Lower lobe of right lung (tissue), 2 donors: ENCODE measurements around the gene ZNF564. TPM values are rescaled to one million over a fixed set of nuclear protein-coding genes. Genes with fewer than 3 reads are reported as not detected.

Experiments
- ATAC-seq, 2 donors: fragments of 200-7000 bp; cut with Tn5 transposase; one replicate each; pipeline ENCODE4 v1.9.1; 2020 to 2022; ENCODE audit warnings: mild to moderate bottlenecking in 2 of 2, moderate library complexity in 2 of 2
- DNase-seq: peaks from one replicate; pipeline ENCODE4 v3.0.0-alpha.2; 2020
- H3K27ac ChIP-seq: fragments of 200-600 bp; one replicate; pipeline ENCODE4 v1.8.0; 2022
- H3K27me3 ChIP-seq: fragments of 200-600 bp; one replicate; pipeline ENCODE4 v1.8.0; 2022; ENCODE audit warnings: low read depth
- H3K36me3 ChIP-seq: fragments of 200-600 bp; one replicate; pipeline ENCODE4 v1.8.0; 2022; ENCODE audit warnings: mild to moderate bottlenecking
- H3K4me1 ChIP-seq: fragments of 200-600 bp; one replicate; pipeline ENCODE4 v1.8.0; 2022
- H3K4me3 ChIP-seq: fragments of 200-600 bp; one replicate; pipeline ENCODE4 v1.8.0; 2022; ENCODE audit warnings: mild to moderate bottlenecking
- H3K9me3 ChIP-seq: fragments of 200-600 bp; one replicate; pipeline ENCODE4 v1.8.0; 2022
- intact Hi-C: fragments of 100-400 bp; cut with DNase I; formaldehyde crosslinking; loops from one replicate; pipeline ENCODE4 v1.11.0; 2022
- total RNA-seq: library from RNA; stranded (reverse); fragmentation: NEBNext Ultra II Directional; extraction: Animal tissue kit (Norgen Biotek cat#: 25700); gene quantifications from one replicate; pipeline ENCODE4 v1.2.1, GENCODE V29; 2021
- TF ChIP-seq, protein P1 (sequence below): fragments of 200-600 bp; IDR thresholded peaks from one replicate; pipeline ENCODE4 v1.8.0; 2022; ENCODE audit warnings: antibody characterized with exemption, mild to moderate bottlenecking
- donor health status: DM: no; HTN: yes; CAD: no; lungs with severe emphysema.

The ZNF564 gene
- total RNA-seq, 1 donor from 2014 or later = 15.4 TPM

DNA sequence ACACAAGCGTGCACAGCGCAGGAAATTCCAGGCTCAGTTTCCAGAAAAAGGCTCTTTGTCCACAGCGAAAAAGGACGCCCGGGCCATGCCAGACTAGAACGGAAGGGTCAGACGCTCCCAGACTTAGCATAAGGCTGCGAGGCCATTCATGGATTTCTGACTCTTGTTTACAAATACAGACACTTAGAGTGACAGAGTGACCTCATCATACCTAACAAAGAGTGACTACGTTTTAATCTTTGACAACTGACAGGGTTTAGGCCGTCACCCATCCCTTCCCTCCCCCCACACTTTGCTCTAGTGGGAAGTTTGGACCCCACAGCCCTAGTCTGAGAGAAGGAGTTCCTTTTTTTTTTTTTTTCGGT is 66.2 kb downstream of the ZNF564 start:
- ATAC-seq (peak; percentile 53 to 55), DNase-seq (no peak)
- H3K4me3 ChIP-seq = peak overlapping the region; percentile 99
- H3K4me1 ChIP-seq = peaks cover 19% of the 10 kb centered on the region
- H3K36me3 ChIP-seq = no peaks in the 10 kb centered on the region
- H3K27me3 ChIP-seq = no peaks in the 10 kb centered on the region
- intact Hi-C loops = no loop called here
- no peaks in the 10 kb centered on the region for H3K9me3 ChIP-seq
- H3K27ac ChIP-seq = peak overlapping the region; percentile 81
- TF ChIP-seq, protein P1, sequence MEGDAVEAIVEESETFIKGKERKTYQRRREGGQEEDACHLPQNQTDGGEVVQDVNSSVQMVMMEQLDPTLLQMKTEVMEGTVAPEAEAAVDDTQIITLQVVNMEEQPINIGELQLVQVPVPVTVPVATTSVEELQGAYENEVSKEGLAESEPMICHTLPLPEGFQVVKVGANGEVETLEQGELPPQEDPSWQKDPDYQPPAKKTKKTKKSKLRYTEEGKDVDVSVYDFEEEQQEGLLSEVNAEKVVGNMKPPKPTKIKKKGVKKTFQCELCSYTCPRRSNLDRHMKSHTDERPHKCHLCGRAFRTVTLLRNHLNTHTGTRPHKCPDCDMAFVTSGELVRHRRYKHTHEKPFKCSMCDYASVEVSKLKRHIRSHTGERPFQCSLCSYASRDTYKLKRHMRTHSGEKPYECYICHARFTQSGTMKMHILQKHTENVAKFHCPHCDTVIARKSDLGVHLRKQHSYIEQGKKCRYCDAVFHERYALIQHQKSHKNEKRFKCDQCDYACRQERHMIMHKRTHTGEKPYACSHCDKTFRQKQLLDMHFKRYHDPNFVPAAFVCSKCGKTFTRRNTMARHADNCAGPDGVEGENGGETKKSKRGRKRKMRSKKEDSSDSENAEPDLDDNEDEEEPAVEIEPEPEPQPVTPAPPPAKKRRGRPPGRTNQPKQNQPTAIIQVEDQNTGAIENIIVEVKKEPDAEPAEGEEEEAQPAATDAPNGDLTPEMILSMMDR = no peak

DNA sequence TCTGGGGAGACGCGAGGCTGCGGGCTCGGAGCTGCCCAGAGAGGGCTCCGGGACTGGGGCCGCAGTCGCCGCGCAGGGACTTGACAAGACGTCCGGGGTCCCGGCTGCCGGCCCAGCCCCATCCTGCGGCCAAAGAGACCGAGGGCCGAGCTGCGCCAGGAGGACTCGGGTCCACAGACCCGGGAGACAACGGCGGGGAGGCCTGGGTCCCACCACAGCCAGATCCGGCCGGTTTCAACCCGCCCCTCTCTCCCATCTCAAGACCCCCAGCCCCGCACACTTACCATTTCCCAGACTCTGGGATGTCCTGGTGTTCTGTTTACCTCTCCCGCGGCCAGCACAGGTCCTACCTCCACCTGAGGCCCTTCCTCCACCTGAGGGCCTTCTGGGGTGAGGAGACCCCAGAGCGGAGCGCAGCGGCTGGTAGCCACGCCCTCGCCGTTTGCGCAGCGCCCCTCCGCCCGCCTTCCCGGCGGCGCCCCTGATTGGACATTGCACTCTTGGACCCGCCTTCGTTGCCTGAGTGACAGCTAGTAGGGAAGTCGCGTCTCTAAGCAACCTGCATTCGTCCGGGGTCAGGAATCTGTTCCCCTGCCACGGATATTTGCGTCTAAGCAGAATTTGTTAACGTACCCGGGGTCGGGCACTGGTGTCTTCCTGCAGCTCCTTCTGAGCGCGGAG is 66.8 kb downstream of the ZNF564 start, which contains the start of gene ZNF709:
ZNF709 (minus strand) TSS at position 446 of the 681 bp plus-strand sequence; CDS start at position 287, 159 bp downstream.
- intact Hi-C loops = no loop called here
- Histone ChIP-seq H3K9me3 (no peaks in the 10 kb centered on the region), H3K36me3 (no peaks in the 10 kb centered on the region), H3K4me3 (peak within 1 kb of the TSS; percentile 99), H3K27ac (peak within 1 kb of the TSS; percentile 81), H3K4me1 (peaks cover 19% of the 10 kb centered on the region), H3K27me3 (no peaks in the 10 kb centered on the region)
- peak; percentile 99 to 100 for ATAC-seq
- DNase-seq = peak; percentile 88
- TF ChIP-seq, protein P1 = no peak

DNA sequence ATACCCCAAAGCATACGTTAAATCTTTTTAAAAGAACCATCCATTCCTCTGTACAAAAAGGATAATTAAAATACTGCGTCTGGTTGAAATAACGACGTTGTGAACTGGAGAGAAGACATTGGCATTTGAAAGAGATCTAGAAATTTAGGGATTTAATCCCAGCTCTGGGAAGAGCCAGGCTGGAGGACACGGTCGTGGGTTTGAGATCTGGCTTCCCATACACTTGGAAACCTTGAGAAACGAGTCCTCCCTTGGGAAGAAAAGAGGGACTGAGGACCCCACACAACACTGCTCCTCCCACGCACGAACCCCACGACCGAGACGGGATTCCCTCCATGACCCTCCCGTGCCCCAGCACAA is 67.3 kb downstream of the ZNF564 start:
- Histone ChIP-seq H3K9me3 (no peaks in the 10 kb centered on the region), H3K36me3 (no peaks in the 10 kb centered on the region), H3K27ac (peak overlapping the region; percentile 81), H3K4me3 (peak overlapping the region; percentile 99), H3K27me3 (no peaks in the 10 kb centered on the region), H3K4me1 (peaks cover 19% of the 10 kb centered on the region)
- TF ChIP-seq, protein P1 = no peak
- ATAC-seq = no peak
- no peak for DNase-seq
- intact Hi-C loops = no loop called here

DNA sequence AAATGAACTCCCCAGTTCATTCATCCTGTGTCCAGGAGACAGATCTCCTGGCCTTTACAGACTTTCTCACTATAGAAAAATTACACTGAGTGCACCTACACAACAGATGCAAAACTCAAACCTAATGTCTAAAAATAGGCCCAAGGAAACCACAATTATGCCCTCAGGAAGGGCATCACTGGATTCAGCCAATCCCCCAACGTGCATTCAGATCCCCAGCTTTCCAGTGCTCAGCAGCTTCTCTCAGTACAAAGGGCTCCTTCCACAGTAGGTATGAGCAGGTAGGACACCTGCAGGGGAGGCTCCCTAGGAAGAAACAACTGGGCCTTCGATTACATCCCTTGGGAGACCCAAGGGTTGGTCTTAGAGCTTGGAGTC is 68.8 kb downstream of the ZNF564 start:
- Histone ChIP-seq H3K4me1 (peaks cover 19% of the 10 kb centered on the region), H3K9me3 (no peaks in the 10 kb centered on the region), H3K36me3 (no peaks in the 10 kb centered on the region), H3K4me3 (no peak overlapping the region), H3K27me3 (no peaks in the 10 kb centered on the region), H3K27ac (no peak overlapping the region)
- TF ChIP-seq, protein P1 = no peak
- DNase-seq (no peak), ATAC-seq (no peak)
- intact Hi-C loops = no loop called here

DNA sequence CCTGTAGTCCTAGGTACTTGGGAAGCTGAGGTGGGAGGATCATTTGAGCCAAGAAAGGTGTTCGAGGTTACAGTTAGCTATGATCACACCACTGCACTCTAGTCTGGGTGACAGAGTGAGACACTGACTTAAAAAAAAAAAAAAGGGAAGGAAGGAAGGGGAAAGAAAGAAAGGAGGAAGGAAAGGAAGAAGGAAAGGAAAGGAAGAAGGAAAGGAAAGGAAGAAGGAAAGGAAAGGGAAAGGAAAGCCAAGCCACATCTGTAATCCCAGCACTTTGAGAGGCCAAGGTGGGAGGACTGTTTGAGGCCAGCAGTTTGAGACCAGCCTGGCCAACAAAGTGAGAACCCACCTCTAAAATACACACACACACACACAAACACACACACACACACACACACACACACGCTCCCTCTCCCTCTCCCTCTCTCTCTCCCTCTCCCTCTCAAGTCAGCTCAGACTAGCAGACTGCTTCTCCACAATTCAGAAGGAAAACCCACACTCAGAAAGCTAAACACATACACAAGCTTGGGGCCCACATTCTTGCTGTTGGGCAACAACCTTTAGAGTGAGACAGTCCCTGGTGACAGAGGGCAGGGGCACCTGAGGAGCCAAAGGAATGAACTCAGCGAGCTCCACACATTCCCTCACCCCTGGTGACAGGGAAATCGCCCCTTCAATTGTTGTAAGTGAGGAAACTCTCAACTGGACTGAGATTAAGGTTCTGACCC is 69.3 kb downstream of the ZNF564 start:
- Histone ChIP-seq H3K36me3 (no peaks in the 10 kb centered on the region), H3K27ac (no peak overlapping the region), H3K9me3 (no peaks in the 10 kb centered on the region), H3K27me3 (no peaks in the 10 kb centered on the region), H3K4me3 (no peak overlapping the region), H3K4me1 (peaks cover 19% of the 10 kb centered on the region)
- TF ChIP-seq, protein P1 = no peak
- intact Hi-C loops = no loop called here
- DNase-seq (no peak), ATAC-seq (no peak)
